ENCODE measurements around the gene UPB1. TPM values are rescaled to one million over a fixed set of nuclear protein-coding genes. Genes with fewer than 3 reads are reported as not detected.
"Not testable (repeated sequence)": the region's sequence is repeated elsewhere in the genome, so short reads cannot be mapped to it uniquely, and the experiment has no call there.

The UPB1 gene
- total RNA-seq, 1 experiment from 2014 or later, result under 0.01 TPM

GRCh38 chr22:24529898-24530297, 34.8 kb downstream of the UPB1 start:
- DNase-seq (ENCODE audit: low read depth), result no peak

- not testable (repeated sequence) for DNase-seq (ENCODE audit: low read depth)
These were observed 35.8 kb downstream of the UPB1 start for GRCh38 chr22:24530968-24531367.

- no peak for DNase-seq (ENCODE audit: low read depth)
These were observed 36.9 kb downstream of the UPB1 start for GRCh38 chr22:24532075-24532474.

- DNase-seq (ENCODE audit: low read depth), result no peak
These were observed 40.2 kb downstream of the UPB1 start for GRCh38 chr22:24535348-24535747.

GRCh38 chr22:24536089-24536488, 41.0 kb downstream of the UPB1 start:
- DNase-seq (ENCODE audit: low read depth), result no peak

- no peak for DNase-seq (ENCODE audit: low read depth)
These were observed 45.3 kb downstream of the UPB1 start for GRCh38 chr22:24540470-24540869.

- no peak for DNase-seq (ENCODE audit: low read depth)
These were observed 46.8 kb downstream of the UPB1 start for GRCh38 chr22:24541681-24542515.

- DNase-seq (ENCODE audit: low read depth), result no peak
These were observed 47.5 kb downstream of the UPB1 start for GRCh38 chr22:24542641-24543040.

GRCh38 chr22:24543185-24543601, 48.1 kb downstream of the UPB1 start:
- DNase-seq (ENCODE audit: low read depth), result no peak

GRCh38 chr22:24543679-24544243, 48.6 kb downstream of the UPB1 start:
- DNase-seq (ENCODE audit: low read depth), result no peak

- no peak for DNase-seq (ENCODE audit: low read depth)
These were observed 53.7 kb downstream of the UPB1 start for GRCh38 chr22:24548812-24549211.

GRCh38 chr22:24550028-24550901, 55.1 kb downstream of the UPB1 start:
- no peak for DNase-seq (ENCODE audit: low read depth)

- DNase-seq (ENCODE audit: low read depth), result no peak
These were observed 55.8 kb downstream of the UPB1 start for GRCh38 chr22:24550902-24551435.

GRCh38 chr22:24552503-24553286, 57.6 kb downstream of the UPB1 start:
- peak; percentile 20 for DNase-seq (ENCODE audit: low read depth)

GRCh38 chr22:24553597-24554312, 58.6 kb downstream of the UPB1 start:
- peak; percentile 5 for DNase-seq (ENCODE audit: low read depth)

- DNase-seq (ENCODE audit: low read depth), result peak; percentile 28
These were observed 59.4 kb downstream of the UPB1 start, which contains the start of gene GUCD1 for GRCh38 chr22:24554313-24555164. Gene GUCD1, minus strand, starts transcription at chr22:24555138. Its CDS starts 147 bp downstream, at chr22:24554991.

- DNase-seq (ENCODE audit: low read depth), result peak; percentile 96
These were observed 60.3 kb downstream of the UPB1 start, which contains the start of gene SNRPD3 for GRCh38 chr22:24555165-24556039. Gene SNRPD3, plus strand, starts transcription at chr22:24555999. Its CDS starts 1,676 bp downstream, at chr22:24557675.

- no peak for DNase-seq (ENCODE audit: low read depth)
These were observed 64.3 kb downstream of the UPB1 start for GRCh38 chr22:24559471-24559870.
